SH-SY5Y (cell line): ENCODE data around the gene FAT1.

ENCODE experiments used
- GATA2 ChIP-seq: IDR thresholded peaks from 2 replicates; pipeline ENCODE4 v1.6.1; 2011; ENCODE audit warnings: mild to moderate bottlenecking, low read depth, low read length
- GATA3 ChIP-seq: IDR thresholded peaks from 2 replicates; pipeline ENCODE4 v1.6.1; 2011; ENCODE audit warnings: low read depth, mild to moderate bottlenecking, low read length, moderate library complexity

DNA sequence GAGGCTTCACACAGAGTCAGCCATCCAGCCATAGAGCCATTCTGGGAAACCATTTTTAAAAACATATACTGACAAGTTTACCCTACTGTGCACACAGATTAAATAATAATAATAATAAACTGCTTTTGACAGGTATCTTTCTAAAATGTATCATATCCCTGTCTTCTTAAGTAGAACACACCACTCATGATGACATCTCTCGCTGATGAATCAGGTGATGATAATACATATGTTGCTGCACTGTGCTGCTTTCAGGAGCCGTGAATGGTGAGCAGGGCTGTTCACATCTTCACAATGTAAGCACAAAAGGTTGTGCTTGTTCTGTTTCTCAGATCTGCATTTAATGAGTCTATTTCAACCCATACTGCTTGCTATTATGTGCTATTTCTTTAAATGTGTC, 171.8 kb downstream of the FAT1 start:
- TF ChIP-seq GATA2 = no peak
- TF ChIP-seq GATA3 = no peak
